Trophoblast cell (in vitro differentiated cells and primary cell): ENCODE results near the gene SIAH1.

Source experiments
- DNase-seq, 2 donors: peaks; one replicate each; pipeline ENCODE4 v3.0.0-alpha.2; 2016
- H2AFZ ChIP-seq: 2 replicates; pipeline ENCODE4 v1.6.1; 2013; ENCODE audit warnings: low read length, moderate library complexity, mild to moderate bottlenecking; ENCODE audit not compliant: insufficient read depth, poor library complexity
- H2AK5ac ChIP-seq: 2 replicates; pipeline ENCODE4 v1.6.1; 2013; ENCODE audit warnings: mild to moderate bottlenecking, low read length
- H2BK120ac ChIP-seq: 2 replicates; pipeline ENCODE4 v1.6.1; 2013; ENCODE audit warnings: low read length, mild to moderate bottlenecking, moderate library complexity; ENCODE audit not compliant: insufficient read depth, poor library complexity
- H2BK12ac ChIP-seq: 2 replicates; pipeline ENCODE4 v1.6.1; 2013; ENCODE audit warnings: mild to moderate bottlenecking, low read length, moderate library complexity
- H2BK5ac ChIP-seq: 2 replicates; pipeline ENCODE4 v1.6.1; 2013; ENCODE audit warnings: low read length, low read depth, moderate library complexity, mild to moderate bottlenecking; ENCODE audit not compliant: poor library complexity
- H3K14ac ChIP-seq: 2 replicates; pipeline ENCODE4 v1.6.1; 2013; ENCODE audit warnings: mild to moderate bottlenecking, low read length
- H3K18ac ChIP-seq: 2 replicates; pipeline ENCODE4 v1.6.1; 2013; ENCODE audit warnings: mild to moderate bottlenecking, low read length
- H3K23ac ChIP-seq: 2 replicates; pipeline ENCODE4 v1.6.1; 2013; ENCODE audit warnings: low read length
- H3K27ac ChIP-seq: 2 replicates; pipeline ENCODE4 v1.5.1; 2013; ENCODE audit warnings: low read depth, mild to moderate bottlenecking, inconsistent platforms, low read length, moderate library complexity
- H3K27me3 ChIP-seq: 2 replicates; pipeline ENCODE4 v1.6.1; 2013; ENCODE audit warnings: inconsistent platforms, mild to moderate bottlenecking, low read length, moderate library complexity; ENCODE audit not compliant: insufficient read depth
- H3K36me3 ChIP-seq, 2 experiments: 1 replicate in 1 of 2; 2 replicates in 1 of 2; pipeline ENCODE4 v1.6.1; 2013; ENCODE audit warnings: low read length in 2 of 2, mild to moderate bottlenecking in 2 of 2, moderate library complexity in 1 of 2; ENCODE audit not compliant: insufficient read depth in 2 of 2, control insufficient read depth in 1 of 2
- H3K4ac ChIP-seq: 2 replicates; pipeline ENCODE4 v1.6.1; 2013; ENCODE audit warnings: low read depth, mild to moderate bottlenecking, low read length, moderate library complexity
- H3K4me1 ChIP-seq, 2 experiments: 1 replicate in 1 of 2; 2 replicates in 1 of 2; pipeline ENCODE4 v1.6.1; 2013; ENCODE audit warnings: low read length in 2 of 2, mild to moderate bottlenecking in 2 of 2, moderate library complexity in 1 of 2; ENCODE audit not compliant: insufficient read depth in 2 of 2, control insufficient read depth in 1 of 2
- H3K4me2 ChIP-seq: 2 replicates; pipeline ENCODE4 v1.6.1; 2013; ENCODE audit warnings: inconsistent platforms, mild to moderate bottlenecking, low read length, moderate library complexity
- H3K4me3 ChIP-seq: 2 replicates; pipeline ENCODE4 v1.5.1; 2013; ENCODE audit warnings: mild to moderate bottlenecking, low read depth, low read length, inconsistent platforms
- H3K79me1 ChIP-seq: one replicate; pipeline ENCODE4 v1.6.1; 2013; ENCODE audit warnings: low read length
- H3K79me2 ChIP-seq: 2 replicates; pipeline ENCODE4 v1.6.1; 2013; ENCODE audit warnings: low read length, mild to moderate bottlenecking; ENCODE audit not compliant: control insufficient read depth, insufficient read depth, poor library complexity
- H3K9ac ChIP-seq: 2 replicates; pipeline ENCODE4 v1.6.1; 2013; ENCODE audit warnings: mild to moderate bottlenecking, low read length
- H3K9me3 ChIP-seq: 2 replicates; pipeline ENCODE4 v1.6.1; 2013; ENCODE audit warnings: low read depth, mild to moderate bottlenecking, control low read depth, inconsistent platforms, low read length; ENCODE audit not compliant: insufficient read depth
- H4K12ac ChIP-seq: 2 replicates; pipeline ENCODE4 v1.6.1; 2013; ENCODE audit warnings: low read depth, mild to moderate bottlenecking, low read length, moderate library complexity
- H4K8ac ChIP-seq: 2 replicates; pipeline ENCODE4 v1.6.1; 2013; ENCODE audit warnings: low read depth, mild to moderate bottlenecking, low read length, moderate library complexity
- H4K91ac ChIP-seq: one replicate; pipeline ENCODE4 v1.6.1; 2013; ENCODE audit warnings: low read depth, mild to moderate bottlenecking, low read length, moderate library complexity
- WGBS: extraction: QIAGEN DNeasy Blood & Tissue Kit; methylation state at CpG from one replicate; pipeline ENCODE4 v1.1.7; 2013; ENCODE audit warnings: missing lambda C conversion rate; ENCODE audit not compliant: insufficient read length, insufficient coverage; ENCODE audit errors: extremely low coverage; 5-methylcytosine and 5-hydroxymethylcytosine counted together

The SIAH1 gene

GRCh38 chr16:48409839-48410632 lies 24.8 kb upstream of the SIAH1 start:
- Histone ChIP-seq H4K91ac (peak overlapping the region; percentile 46), H3K4me2 (no peak overlapping the region), H3K79me1 (peaks cover 6% of the 10 kb centered on the region), H4K8ac (no peak overlapping the region), H3K27me3 (no peaks in the 10 kb centered on the region), H2BK12ac (no peak overlapping the region), H2BK120ac (peak overlapping the region; percentile 2), H4K12ac (no peak overlapping the region), H3K9me3 (no peaks in the 10 kb centered on the region), H3K36me3 (no peaks in the 10 kb centered on the region), H3K4ac (no peak overlapping the region), H3K4me1 (peaks cover 2 to 6% of the 10 kb centered on the region in 2 experiments), H3K27ac (peak overlapping the region; percentile 15), H3K23ac (no peak overlapping the region), H3K4me3 (no peak overlapping the region), H3K9ac (no peak overlapping the region), H2BK5ac (no peak overlapping the region), H3K18ac (no peak overlapping the region), H2AFZ (no peak overlapping the region), H3K14ac (no peak overlapping the region), H2AK5ac (no peak overlapping the region), H3K79me2 (no peaks in the 10 kb centered on the region)
- peak; percentile 90 to 93 for DNase-seq
- WGBS = no CpG with 5 or more reads among the region's 12 CpGs

- Histone ChIP-seq H2AK5ac (no peak overlapping the region), H4K8ac (peak overlapping the region; percentile 2), H3K27me3 (no peaks in the 10 kb centered on the region), H3K14ac (no peak overlapping the region), H3K4me2 (no peak overlapping the region), H4K12ac (no peak overlapping the region), H3K36me3 (no peaks in the 10 kb centered on the region), H3K18ac (no peak overlapping the region), H2BK12ac (no peak overlapping the region), H3K79me1 (peaks cover 6% of the 10 kb centered on the region), H3K79me2 (no peaks in the 10 kb centered on the region), H3K23ac (no peak overlapping the region), H3K27ac (no peak overlapping the region), H2BK5ac (no peak overlapping the region), H2BK120ac (no peak overlapping the region), H3K4me3 (no peak overlapping the region), H3K4me1 (peaks cover 2 to 6% of the 10 kb centered on the region in 2 experiments), H4K91ac (no peak overlapping the region), H3K9ac (no peak overlapping the region), H3K9me3 (no peaks in the 10 kb centered on the region), H2AFZ (no peak overlapping the region), H3K4ac (no peak overlapping the region)
- no peak for DNase-seq
- WGBS = no CpG with 5 or more reads among the region's 7 CpGs
Measured at GRCh38 chr16:48408688-48409087, 23.5 kb upstream of the SIAH1 start.

GRCh38 chr16:48405907-48406306 lies 20.7 kb upstream of the SIAH1 start:
- Histone ChIP-seq H3K4me2 (no peak overlapping the region), H3K4me3 (no peak overlapping the region), H2AFZ (no peak overlapping the region), H2BK120ac (no peak overlapping the region), H3K14ac (no peak overlapping the region), H2BK5ac (no peak overlapping the region), H3K36me3 (no peaks in the 10 kb centered on the region), H4K8ac (no peak overlapping the region), H3K4me1 (peaks cover 0 to 6% of the 10 kb centered on the region in 2 experiments), H3K27ac (no peak overlapping the region), H4K12ac (no peak overlapping the region), H3K23ac (no peak overlapping the region), H2AK5ac (no peak overlapping the region), H3K4ac (no peak overlapping the region), H3K9ac (no peak overlapping the region), H4K91ac (no peak overlapping the region), H3K79me2 (no peaks in the 10 kb centered on the region), H3K27me3 (no peaks in the 10 kb centered on the region), H3K79me1 (peaks cover 2% of the 10 kb centered on the region), H2BK12ac (no peak overlapping the region), H3K18ac (no peak overlapping the region), H3K9me3 (no peaks in the 10 kb centered on the region)
- no peak for DNase-seq
- no CpG with 5 or more reads among the region's 4 CpGs for WGBS

- H3K4me1 ChIP-seq = peaks cover 0 to 4% of the 10 kb centered on the region in 2 experiments
- H2BK120ac ChIP-seq = no peak overlapping the region
- H4K8ac ChIP-seq = no peak overlapping the region
- no peak overlapping the region for H3K27ac ChIP-seq
- H3K9me3 ChIP-seq = no peaks in the 10 kb centered on the region
- no peak overlapping the region for H3K18ac ChIP-seq
- H3K4ac ChIP-seq = no peak overlapping the region
- H3K4me3 ChIP-seq = no peak overlapping the region
- H4K12ac ChIP-seq = no peak overlapping the region
- H2AFZ ChIP-seq = no peak overlapping the region
- H3K4me2 ChIP-seq = no peak overlapping the region
- no peak overlapping the region for H3K14ac ChIP-seq
- H3K23ac ChIP-seq = no peak overlapping the region
- H4K91ac ChIP-seq = no peak overlapping the region
- H2BK5ac ChIP-seq = no peak overlapping the region
- no peaks in the 10 kb centered on the region for H3K36me3 ChIP-seq
- no peaks in the 10 kb centered on the region for H3K27me3 ChIP-seq
- WGBS = no CpG with 5 or more reads among the region's 1 CpG
- H2BK12ac ChIP-seq = no peak overlapping the region
- no peaks in the 10 kb centered on the region for H3K79me2 ChIP-seq
- no peak overlapping the region for H3K9ac ChIP-seq
- H2AK5ac ChIP-seq = no peak overlapping the region
- H3K79me1 ChIP-seq = peaks cover 3% of the 10 kb centered on the region
- DNase-seq = peak in 1 of 2 donors; percentile 15
Measured at GRCh38 chr16:48405153-48405552, 19.9 kb upstream of the SIAH1 start.
